ENCODE data around the gene NTN1. TPM values are rescaled to one million over a fixed set of nuclear protein-coding genes. Genes with fewer than 3 reads are reported as not detected.

Gene NTN1
- polyA plus RNA-seq, 4 donors: 2.0 to 10.7 (median 3.6) TPM

GRCh38 chr17:9261081-9262012 is 240.0 kb downstream of the NTN1 start:
- no peak for DNase-seq (ENCODE audit: low read depth in 4 of 4, low spot score in 3 of 4)

- no peak for DNase-seq (ENCODE audit: low read depth in 4 of 4, low spot score in 3 of 4)
Observed at GRCh38 chr17:9266031-9266680, 244.8 kb downstream of the NTN1 start.

- no peak for DNase-seq (ENCODE audit: low read depth in 4 of 4, low spot score in 3 of 4)
Observed at GRCh38 chr17:9266697-9267117, 245.4 kb downstream of the NTN1 start.

DNA sequence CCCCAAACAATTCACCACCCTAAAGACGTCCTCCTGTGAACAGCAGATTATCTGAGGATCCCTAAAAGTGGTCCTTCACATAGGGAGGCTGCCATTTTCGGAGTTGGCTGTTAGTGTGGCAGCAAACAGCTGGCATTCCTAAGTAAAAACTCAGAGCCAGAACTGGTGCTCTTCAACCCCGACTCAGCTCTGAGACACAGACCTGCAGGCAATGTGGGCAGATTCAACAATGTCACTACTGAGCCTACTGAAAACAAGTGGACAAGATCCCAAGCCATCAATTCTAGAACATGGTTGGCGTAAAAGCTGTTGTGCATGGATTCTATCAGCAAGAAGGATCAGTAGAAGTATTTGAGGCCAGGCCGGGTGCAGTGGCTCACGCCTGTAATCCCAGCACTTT is 247.2 kb downstream of the NTN1 start:
- no peak for DNase-seq (ENCODE audit: low read depth in 4 of 4, low spot score in 3 of 4)

DNA sequence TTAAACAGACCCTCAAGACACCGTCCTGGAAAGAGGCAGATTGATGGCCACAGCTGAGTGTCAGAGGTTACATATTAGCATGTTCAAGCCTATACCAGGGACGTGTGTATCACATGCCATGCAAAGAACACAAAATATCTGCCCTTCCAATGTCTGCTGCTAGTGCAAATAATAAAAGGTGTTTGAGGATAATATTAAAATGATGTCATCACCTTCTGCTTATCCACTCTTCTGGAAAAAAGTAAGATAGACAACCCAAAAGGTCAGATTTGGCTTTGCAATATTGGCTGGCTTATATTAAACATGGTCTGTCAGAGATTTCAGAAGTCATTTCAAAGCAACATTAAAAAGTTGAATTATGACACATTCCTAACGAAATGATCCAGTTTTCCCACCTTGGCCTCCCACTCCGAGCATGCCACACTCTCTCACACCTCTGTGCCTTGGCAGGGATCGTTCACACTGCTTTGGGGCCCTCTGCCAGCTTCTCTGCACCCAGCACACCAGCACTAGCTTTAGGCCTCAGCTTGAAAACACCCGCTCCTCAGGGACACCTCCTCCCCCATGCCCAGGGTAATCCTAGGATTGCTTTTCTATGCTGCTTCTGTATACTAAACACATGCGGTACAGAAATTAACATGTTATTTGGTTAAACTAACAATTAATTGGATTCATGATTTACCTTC is 248.2 kb downstream of the NTN1 start:
- no peak for DNase-seq (ENCODE audit: low read depth in 4 of 4, low spot score in 3 of 4)

GRCh38 chr17:9270921-9271320 is 249.6 kb downstream of the NTN1 start:
- no peak for DNase-seq (ENCODE audit: low read depth in 4 of 4, low spot score in 3 of 4)

DNA sequence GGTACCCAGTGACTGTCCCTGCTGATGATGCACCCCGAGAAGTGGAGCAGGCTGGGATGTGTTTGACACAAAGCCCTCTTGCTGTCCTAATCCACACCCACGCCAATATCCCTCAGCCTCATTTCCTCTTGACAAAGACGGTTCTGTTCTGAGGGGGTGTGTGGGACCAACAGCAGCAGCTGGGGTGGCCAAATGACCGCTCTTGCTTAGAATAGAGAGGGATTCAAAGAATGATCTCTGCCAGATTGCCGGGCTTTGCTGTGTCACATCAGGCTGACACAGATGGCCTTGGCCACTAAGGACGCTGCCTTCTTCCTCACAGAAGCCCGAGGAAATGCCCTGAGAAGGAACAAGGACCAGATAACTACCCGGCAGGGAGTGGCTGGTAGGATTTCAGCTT is 250.7 kb downstream of the NTN1 start:
- DNase-seq (ENCODE audit: low read depth in 4 of 4, low spot score in 3 of 4): no peak

GRCh38 chr17:9272501-9273200 is 251.3 kb downstream of the NTN1 start:
- DNase-seq (ENCODE audit: low read depth in 4 of 4, low spot score in 3 of 4): no peak

DNA sequence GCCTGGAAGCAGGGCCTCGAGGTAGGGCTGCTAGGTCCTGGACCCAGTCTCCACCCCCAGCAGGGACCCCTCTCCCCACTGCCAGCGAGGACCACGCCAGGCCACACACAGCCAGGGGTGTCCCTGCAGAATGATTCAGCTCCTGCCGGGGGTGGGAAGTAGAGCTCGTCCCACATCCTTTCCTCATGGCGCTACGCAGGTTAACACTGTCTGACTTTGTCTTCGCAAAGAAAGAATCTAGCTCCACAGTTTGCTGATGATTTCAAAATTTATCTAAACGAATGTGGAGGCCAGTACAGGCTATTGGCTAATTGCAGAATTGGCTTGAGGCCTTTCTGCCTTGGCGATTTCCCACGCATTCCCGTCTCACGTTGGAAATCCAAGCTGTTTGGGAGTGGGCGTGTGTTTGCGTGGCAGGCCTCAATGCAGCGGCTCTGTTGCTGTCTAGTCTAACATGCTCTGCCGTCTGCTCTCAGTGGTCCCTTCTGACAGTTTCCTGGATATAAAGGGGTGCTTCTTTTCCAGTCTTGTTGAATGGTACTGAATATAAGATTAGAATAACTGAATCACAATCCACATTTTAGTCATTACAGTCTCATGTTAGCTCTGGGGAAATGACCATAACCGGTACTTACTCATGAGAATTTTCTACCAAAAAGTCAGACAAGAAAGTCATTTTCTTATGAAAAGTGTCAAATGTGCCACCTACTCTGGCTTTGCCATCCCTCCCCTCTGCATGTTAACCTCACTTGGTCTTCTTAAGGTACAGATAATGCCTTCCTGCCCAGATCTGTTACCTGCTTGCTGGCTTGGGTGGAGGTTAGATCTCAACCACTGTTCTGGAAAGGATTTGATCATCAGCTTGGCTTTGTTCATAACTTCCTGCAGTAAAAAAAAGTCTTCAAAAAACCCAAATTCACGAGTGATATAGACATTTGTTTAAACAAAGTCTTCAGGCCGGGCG is 252.4 kb downstream of the NTN1 start:
- no peak for DNase-seq (ENCODE audit: low read depth in 4 of 4, low spot score in 3 of 4)

DNA sequence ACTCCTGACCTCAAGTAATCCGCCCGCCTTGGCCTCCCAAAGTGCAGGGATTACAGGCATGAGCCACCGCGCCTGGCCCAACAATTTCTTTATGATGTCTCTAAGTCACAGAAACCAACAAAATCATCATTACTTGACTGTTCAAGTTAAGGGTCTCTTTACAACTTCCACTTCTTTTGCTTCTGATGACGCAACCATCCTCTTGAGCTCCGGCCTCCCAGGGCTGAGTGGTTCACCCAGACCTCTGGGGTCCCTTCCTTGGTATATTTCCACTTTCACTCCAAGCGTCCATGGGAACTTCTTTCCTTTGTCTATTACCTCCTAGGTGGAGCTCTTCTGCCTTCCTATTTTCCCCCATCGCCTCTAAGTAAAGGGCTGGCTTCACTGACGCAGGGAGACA is 253.7 kb downstream of the NTN1 start:
- DNase-seq (ENCODE audit: low read depth in 4 of 4, low spot score in 3 of 4): no peak

DNA sequence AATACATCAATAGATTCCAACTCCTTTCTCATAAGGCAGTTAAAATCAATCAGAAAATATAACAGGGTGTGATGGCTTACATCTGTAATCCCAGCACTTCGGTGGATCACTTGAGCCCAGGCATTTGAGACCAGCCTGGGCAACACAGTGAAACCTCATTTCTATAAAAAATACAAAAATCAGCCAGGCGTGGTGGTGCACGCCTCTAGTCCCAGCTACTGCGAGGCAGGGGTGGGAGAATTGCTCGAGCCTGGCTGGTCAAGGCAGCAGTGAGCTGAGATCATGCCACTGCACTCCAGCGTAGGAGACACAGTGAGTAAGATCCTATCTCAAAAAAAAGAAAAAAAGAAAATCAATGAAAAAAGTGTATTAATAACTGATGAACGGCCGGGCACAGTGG is 258.6 kb downstream of the NTN1 start:
- DNase-seq (ENCODE audit: low read depth in 4 of 4, low spot score in 3 of 4): no peak

DNA sequence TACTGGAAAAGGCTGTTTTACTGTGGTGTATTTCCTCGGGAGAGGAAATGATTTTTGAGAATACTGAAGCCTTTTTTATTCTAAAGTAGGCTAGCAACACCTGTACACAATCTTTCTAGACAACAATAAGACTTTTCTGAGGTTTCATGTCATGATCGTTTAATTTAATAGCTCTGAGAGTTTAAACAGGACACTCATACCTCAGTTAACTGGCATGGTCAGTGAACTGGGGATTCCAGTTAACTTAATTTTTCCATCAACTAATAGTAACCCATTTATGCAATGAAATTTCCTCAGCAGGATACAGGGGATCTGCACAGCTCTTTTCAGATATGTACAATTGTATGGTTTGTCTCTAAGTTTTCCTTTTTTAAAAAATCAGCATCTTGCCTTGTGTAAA is 262.6 kb downstream of the NTN1 start:
- DNase-seq (ENCODE audit: low read depth in 4 of 4, low spot score in 3 of 4): no peak

DNA sequence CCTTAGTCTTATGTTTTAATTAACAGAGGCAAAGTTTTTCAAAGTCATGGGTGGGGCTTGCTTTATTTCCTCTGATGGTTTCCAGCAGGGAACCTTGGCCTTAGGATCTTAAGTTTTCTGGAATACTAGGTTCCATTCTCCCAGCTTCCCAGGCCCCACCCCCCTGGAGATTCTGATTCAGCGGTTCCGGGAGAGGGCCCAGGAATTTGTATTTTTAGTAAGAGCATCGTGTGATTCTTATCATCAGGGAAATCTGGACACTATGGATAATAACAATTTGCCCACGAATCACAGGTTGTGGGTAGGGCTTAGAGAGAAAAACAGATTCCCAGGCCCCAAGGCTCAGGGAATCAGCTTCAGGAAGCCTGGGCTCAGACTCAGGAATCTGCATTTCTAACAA is 263.6 kb downstream of the NTN1 start:
- no peak for DNase-seq (ENCODE audit: low read depth in 4 of 4, low spot score in 3 of 4)

GRCh38 chr17:9285602-9286427 is 264.5 kb downstream of the NTN1 start:
- DNase-seq (ENCODE audit: low read depth in 4 of 4, low spot score in 3 of 4): no peak

GRCh38 chr17:9286434-9286833 is 265.1 kb downstream of the NTN1 start:
- DNase-seq (ENCODE audit: low read depth in 4 of 4, low spot score in 3 of 4): no peak

DNA sequence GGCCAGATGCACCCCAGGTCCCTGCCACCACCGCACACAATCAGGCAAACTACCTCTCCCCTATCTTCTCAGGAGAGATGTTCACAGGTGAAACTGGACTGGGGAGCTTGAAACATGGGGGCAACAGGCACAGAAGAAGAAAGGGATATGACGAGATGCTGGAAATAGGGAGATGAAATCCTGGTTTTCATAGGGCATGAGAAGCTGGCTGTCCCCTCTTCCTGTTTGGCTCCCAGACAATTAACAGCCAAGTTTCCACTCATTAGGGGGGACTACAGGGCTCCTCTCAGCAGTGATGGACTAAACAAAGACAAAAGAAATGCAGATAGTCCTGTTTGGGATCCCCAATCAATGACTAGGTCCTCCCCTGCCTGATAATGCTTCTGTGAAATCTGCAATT is 266.0 kb downstream of the NTN1 start:
- no peak for DNase-seq (ENCODE audit: low read depth in 4 of 4, low spot score in 3 of 4)

GRCh38 chr17:9290226-9290613 is 268.9 kb downstream of the NTN1 start:
- DNase-seq (ENCODE audit: low read depth in 4 of 4, low spot score in 3 of 4): no peak

DNA sequence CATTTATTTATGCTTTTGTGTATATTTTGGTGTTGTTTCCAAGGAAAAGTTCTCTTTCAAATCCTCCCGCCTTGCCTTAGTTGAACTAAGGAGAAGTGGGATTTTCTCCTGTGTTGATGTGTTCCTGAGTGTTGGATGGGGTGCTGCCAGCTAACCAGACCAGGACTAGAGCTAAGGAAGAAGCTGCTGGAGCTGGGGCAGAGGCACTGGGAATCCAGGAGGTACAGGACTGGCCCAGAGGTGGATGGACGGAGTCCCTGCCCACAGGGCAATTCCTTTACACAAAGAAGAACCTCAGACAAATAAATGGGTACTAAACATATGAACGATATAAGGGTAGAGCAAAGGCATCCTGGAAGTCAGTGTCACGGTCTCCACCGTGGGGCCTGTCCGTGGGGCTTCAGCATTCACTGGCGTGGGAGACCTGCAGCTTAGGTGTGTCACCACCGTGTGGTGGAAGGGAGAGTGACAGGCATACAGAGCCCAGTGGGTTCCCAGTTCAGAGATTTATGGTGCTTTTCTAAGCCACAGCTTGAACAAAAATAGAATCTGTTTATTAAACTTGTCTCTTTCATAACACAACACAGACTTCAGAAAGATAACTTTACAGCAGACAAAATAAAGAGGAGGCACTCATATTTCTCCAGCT is 270.7 kb downstream of the NTN1 start:
- DNase-seq (ENCODE audit: low read depth in 4 of 4, low spot score in 3 of 4): no peak
